A673 (cell line): ENCODE measurements around the gene FAM168A. TPM values are rescaled to one million over a fixed set of nuclear protein-coding genes. Genes with fewer than 3 reads are reported as not detected.
A peak's percentile ranks its signal among the peaks of the same experiment; 100 is the strongest.

Experiments used
- BruUV-seq: library from RNA; stranded (reverse); fragments of 400-500 nt; replicated peaks from 2 replicates; lab custom pipeline; 2021; lab: Mats Ljungman, UMichigan
- CTCF ChIA-PET: fragments of 300-600 bp; sonication (Branson Sonifier 250); formaldehyde crosslinking; loops from one replicate; lab custom pipeline; 2022; ENCODE audit warnings: antibody characterized with exemption; lab: Charles Lee
- POLR2A ChIA-PET: fragments of 300-600 bp; sonication (Branson Sonifier 250); formaldehyde crosslinking; loops from one replicate; lab custom pipeline; 2022; ENCODE audit warnings: antibody characterized with exemption; ENCODE audit not compliant: low non-redundant PET; lab: Charles Lee
- DNase-seq: peaks from one replicate; pipeline ENCODE4 v3.0.0-alpha.2; 2015; ENCODE audit warnings: low spot score
- H3K27ac ChIP-seq: fragments of 200-600 bp; sonication (generic); 2 replicates; pipeline ENCODE4 v1.5.1; 2016; ENCODE audit warnings: mixed run types, low read depth, mild to moderate bottlenecking, mixed read lengths, antibody characterized with exemption, low read length; ENCODE audit not compliant: poor library complexity, severe bottlenecking
- H3K27me3 ChIP-seq: fragments of 200-600 bp; sonication (generic); replicated peaks from 2 replicates; pipeline ENCODE4 v1.6.1; 2017; ENCODE audit warnings: mixed run types, low read depth, mild to moderate bottlenecking, mixed read lengths, antibody characterized with exemption, low read length; ENCODE audit not compliant: insufficient read depth, poor library complexity
- H3K36me3 ChIP-seq: fragments of 200-600 bp; sonication (generic); 2 replicates; pipeline ENCODE4 v1.6.1; 2016; ENCODE audit warnings: mixed run types, mild to moderate bottlenecking, mixed read lengths, antibody characterized with exemption, low read length; ENCODE audit not compliant: insufficient read depth, poor library complexity, severe bottlenecking
- H3K4me1 ChIP-seq: fragments of 200-600 bp; sonication (generic); 2 replicates; pipeline ENCODE4 v1.6.1; 2017; ENCODE audit warnings: mixed run types, mild to moderate bottlenecking, mixed read lengths, antibody characterized with exemption, low read length; ENCODE audit not compliant: insufficient read depth, poor library complexity, severe bottlenecking
- H3K4me3 ChIP-seq: fragments of 200-600 bp; sonication (generic); 2 replicates; pipeline ENCODE4 v1.5.1; 2016; ENCODE audit warnings: low read depth, mixed run types, mild to moderate bottlenecking, mixed read lengths, low read length; ENCODE audit not compliant: poor library complexity, severe bottlenecking
- H3K9me3 ChIP-seq: fragments of 200-600 bp; sonication (generic); 2 replicates; pipeline ENCODE4 v1.6.1; 2016; ENCODE audit warnings: mixed run types, low read depth, mild to moderate bottlenecking, mixed read lengths, antibody characterized with exemption, low read length; ENCODE audit not compliant: poor library complexity, severe bottlenecking
- CTCF ChIP-seq: fragments of 300-800, 200-600 bp; sonication (generic); conservative IDR thresholded peaks from 2 replicates; pipeline ENCODE4 v1.5.1; 2017; ENCODE audit warnings: low read depth, mild to moderate bottlenecking, antibody characterized with exemption, low read length, moderate library complexity, mixed read lengths
- EZH2 ChIP-seq: fragments of 200-600 bp; sonication (generic); IDR thresholded peaks from 2 replicates; pipeline ENCODE4 v1.6.1; 2017; ENCODE audit warnings: borderline replicate concordance, low read depth, mild to moderate bottlenecking, mixed read lengths, antibody characterized with exemption, low read length; ENCODE audit not compliant: poor library complexity, severe bottlenecking
- intact Hi-C: fragments of 100-400 bp; cut with micrococcal nuclease; formaldehyde crosslinking; loops from one replicate; pipeline ENCODE4 v1.10.0; 2022; ENCODE audit not compliant: unreplicated experiment
- total RNA-seq: library from RNA; stranded (reverse); gene quantifications from 2 replicates; pipeline ENCODE4 v1.2.3, GENCODE V29; 2021

Gene FAM168A
- total RNA-seq, 1 experiment from 2014 or later = 46.1 TPM

GRCh38 chr11:73394416-73395296 lies 203.3 kb downstream of the FAM168A start:
- Histone ChIP-seq H3K4me3 (no peak overlapping the region), H3K27ac (no peak overlapping the region), H3K27me3 (no peaks in the 10 kb centered on the region), H3K36me3 (peaks cover 4% of the 10 kb centered on the region), H3K9me3 (no peaks in the 10 kb centered on the region), H3K4me1 (peaks cover 2% of the 10 kb centered on the region)
- no peak for TF ChIP-seq EZH2
- TF ChIP-seq CTCF = no peak
- ChIA-PET CTCF (interaction anchor here (1.3 to 2.9 kb wide), 2 partner anchors 43 to 87 kb away, joined by 3 to 29 read pairs; partner anchors contain the start of gene ARHGEF17), POLR2A (no interaction called here)
- intact Hi-C loops = no loop called here
- no peak for DNase-seq
- BruUV-seq = no TSS peak

GRCh38 chr11:73393479-73394415 lies 204.2 kb downstream of the FAM168A start:
- TF ChIP-seq CTCF (peak; percentile 94), EZH2 (no peak)
- Histone ChIP-seq H3K4me1 (peaks cover 11% of the 10 kb centered on the region), H3K27ac (no peak overlapping the region), H3K4me3 (no peak overlapping the region), H3K9me3 (no peaks in the 10 kb centered on the region), H3K36me3 (peaks cover 4% of the 10 kb centered on the region), H3K27me3 (no peaks in the 10 kb centered on the region)
- ChIA-PET CTCF (interaction anchor here (0.6 to 2.9 kb wide), 13 partner anchors 9 to 469 kb away, joined by 3 to 29 read pairs (median 5); partner anchors contain the start of gene ARHGEF17), POLR2A (no interaction called here)
- no TSS peak for BruUV-seq
- intact Hi-C loops = loop anchor here (1.0 kb wide), 2 partner anchors 42 to 86 kb away; no protein-coding TSS in a partner anchor
- DNase-seq = peak; percentile 88

- Histone ChIP-seq H3K36me3 (peaks cover 4% of the 10 kb centered on the region), H3K27me3 (no peaks in the 10 kb centered on the region), H3K9me3 (no peaks in the 10 kb centered on the region), H3K27ac (no peak overlapping the region), H3K4me3 (no peak overlapping the region), H3K4me1 (peaks cover 19% of the 10 kb centered on the region)
- DNase-seq = no peak
- intact Hi-C loops = loop anchor here (1.0 kb wide), 2 partner anchors 42 to 86 kb away; no protein-coding TSS in a partner anchor
- POLR2A ChIA-PET = no interaction called here
- CTCF ChIA-PET = interaction anchor here (0.6 to 2.9 kb wide), 13 partner anchors 8 to 268 kb away, joined by 3 to 29 read pairs (median 5); partner anchors contain the start of gene ARHGEF17
- no TSS peak for BruUV-seq
- TF ChIP-seq EZH2 (no peak), CTCF (no peak)
These were observed 204.9 kb downstream of the FAM168A start for GRCh38 chr11:73393011-73393380.
